ENCODE results near the gene DYNLT2.
"Not testable (repeated sequence)": the region's sequence is repeated elsewhere in the genome, so short reads cannot be mapped to it uniquely, and the experiment has no call there.

DYNLT2 gene

DNA sequence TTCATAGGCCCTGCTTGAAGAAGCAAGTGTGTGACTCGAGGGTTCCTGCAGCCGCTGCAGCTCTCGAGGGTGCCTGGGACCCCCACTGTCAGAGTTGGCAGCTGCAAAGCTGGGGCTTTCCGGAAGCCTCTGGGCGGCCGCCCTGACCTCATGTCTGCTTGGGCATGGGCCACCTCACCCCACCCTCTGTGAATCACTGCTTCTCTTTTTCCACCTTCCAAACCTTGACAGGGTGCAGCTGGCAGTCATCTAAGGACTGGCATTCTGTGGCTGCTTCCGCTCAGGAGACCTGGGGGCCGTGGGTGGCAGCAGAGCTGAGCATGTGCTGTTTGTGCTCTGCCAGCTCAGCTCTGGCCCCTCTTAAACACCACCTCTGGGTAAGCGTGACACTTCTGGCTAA is 32.0 kb upstream of the DYNLT2 start:
- no peak for DNase-seq

DNA sequence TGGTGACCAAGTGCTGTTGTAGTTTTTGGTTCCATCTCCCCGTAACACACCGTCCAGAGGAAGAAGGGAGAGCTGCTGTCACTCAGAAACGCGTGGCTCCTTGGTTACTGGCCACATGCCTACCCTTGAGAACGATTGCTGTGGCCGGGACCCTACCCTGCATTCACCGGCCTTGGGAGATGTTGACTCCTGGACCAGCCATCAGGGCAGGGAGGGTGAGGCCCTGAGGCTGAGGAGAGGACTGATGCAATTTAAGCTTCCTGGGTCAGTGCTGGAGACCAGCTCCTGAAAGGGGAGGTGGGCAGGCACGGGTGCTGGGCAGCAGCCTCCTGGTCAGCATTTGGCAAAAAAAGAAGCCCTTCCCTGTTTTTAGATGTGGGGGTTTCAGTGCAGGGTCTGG is 31.6 kb upstream of the DYNLT2 start:
- DNase-seq: no peak

DNA sequence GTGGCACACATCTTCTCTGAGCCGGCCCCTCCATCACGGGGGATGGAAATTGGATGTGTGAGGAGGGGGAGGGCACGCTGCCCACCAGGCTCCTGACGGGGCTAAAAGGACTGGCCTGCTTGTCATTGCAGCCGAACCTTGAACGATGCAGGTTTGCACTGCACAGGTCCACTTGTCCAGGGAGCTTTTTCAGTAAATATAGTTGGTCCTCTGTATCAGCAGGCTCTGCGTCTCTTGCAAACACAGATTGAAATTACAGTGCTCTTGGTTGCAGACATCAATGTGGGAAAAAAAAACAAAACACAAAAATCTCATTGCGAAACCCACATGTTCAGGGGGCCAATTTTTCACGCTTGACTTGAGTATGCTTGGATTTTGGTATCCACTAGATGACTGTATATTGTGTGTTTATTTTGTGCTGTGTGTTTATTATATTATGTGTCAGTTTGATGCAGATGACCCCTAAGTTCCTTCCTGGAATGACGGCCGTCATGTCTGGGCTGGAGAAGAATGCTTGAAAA is 29.3 kb upstream of the DYNLT2 start:
- no peak for DNase-seq

DNA sequence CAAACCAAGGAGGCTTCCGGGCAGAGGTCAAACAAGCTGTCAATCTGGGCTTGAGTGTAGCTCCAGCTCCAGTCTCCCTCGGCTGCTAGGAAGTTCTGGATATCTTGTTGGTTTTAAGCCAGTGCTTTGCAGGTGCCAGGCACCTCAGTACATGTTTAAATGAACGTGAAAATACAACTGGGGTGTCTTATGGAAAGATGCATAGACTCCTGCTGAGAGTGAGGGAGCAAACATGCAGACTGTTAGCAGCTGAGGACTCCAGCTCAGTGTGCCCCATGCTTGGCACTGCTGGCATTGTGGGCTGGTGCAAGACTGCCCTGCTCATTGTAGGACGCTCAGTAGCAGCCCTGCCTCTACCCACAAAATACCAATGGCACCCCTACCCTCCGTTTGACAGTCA is 28.5 kb upstream of the DYNLT2 start:
- DNase-seq: no peak

DNA sequence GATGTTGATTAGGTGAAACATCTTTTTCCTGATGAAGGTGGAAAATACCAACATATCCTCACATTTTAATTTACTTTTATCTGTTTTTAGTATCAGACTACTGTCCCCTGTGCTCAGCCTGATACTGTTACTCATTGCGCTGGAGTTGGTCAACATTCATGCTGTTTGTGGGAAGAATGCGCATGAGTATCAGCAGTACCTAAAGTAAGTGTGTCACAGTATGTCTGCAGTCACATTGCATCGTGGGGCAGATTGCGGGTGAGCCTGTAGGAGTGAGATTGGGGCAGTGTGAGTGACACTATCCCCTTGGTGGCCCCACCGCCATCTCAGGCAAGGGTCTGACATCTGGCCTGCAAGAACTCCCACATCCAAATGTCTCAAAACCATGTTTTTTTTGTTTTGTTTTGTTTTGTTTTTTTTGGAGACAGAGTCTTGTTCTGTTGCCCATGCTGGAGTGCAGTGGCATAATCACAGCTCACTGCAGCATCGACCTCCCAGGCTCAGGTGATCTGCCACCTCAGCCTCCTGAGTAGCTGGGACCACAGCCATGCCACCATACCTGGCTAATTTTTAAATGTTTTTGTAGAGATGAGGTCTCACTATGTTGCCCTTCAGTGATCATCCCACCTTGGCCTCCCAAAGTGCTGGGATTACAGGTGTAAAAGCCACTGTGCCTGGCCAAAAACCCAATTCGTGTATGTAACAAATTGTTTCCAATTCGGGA is 27.9 kb upstream of the DYNLT2 start:
- DNase-seq: no peak

DNA sequence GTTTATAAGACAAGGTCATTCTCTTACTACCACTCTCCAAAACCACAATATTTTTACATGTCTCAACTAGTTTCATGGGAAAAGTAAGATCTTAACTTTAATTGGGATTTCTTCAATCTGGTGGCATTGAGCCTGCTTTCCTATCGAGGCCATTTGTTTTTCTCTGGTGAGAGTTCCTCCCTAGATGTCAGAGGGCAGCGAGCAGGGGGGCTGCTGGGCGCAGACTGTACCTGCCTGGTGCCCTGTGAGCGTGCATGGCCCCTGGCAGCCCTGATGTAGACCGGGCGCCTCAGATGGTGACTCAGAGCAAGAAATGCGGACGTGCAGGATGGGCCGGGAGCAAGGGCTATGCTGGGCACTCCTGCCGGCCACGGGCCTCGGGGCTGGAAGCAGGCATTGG is 27.3 kb upstream of the DYNLT2 start:
- no peak for DNase-seq

DNA sequence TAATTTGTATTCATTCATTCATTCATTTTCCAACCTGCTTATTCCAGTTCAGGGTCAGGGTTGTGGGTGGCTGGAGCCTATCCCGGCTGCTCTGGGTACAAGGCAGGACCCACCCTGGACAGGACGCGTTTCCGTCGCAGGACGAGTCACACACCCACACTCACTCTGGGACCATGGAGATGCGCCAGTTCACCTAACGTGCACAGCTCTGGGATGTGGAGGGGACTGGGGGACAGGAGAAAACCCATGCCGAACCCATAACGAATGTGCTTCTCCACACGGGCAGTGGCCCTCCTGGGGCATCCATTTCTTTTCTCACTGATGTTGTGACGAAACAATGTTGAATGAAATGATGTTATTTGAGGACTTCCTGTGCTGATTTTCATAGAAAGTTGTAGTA is 26.5 kb upstream of the DYNLT2 start:
- no peak for DNase-seq

DNA sequence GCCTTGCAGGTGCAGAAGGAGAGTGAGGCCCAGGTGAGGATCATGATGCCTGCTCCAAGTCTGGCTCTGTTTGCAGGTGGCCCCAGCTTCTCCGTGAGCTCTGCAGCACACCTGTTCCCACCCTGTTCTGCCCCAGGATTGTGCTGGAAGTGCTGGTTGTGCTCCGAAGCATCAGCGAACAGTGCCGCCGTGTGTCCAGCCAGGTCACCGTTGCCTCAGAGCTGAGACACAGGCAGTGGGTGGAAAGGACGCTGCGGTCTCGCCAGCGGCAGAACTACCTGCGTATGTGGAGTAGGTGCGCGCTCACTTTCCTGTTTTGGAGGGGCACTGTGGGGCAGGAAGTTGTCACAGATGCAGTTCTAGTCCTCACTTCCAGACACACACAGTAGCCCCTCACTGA is 25.0 kb upstream of the DYNLT2 start:
- no peak for DNase-seq

DNA sequence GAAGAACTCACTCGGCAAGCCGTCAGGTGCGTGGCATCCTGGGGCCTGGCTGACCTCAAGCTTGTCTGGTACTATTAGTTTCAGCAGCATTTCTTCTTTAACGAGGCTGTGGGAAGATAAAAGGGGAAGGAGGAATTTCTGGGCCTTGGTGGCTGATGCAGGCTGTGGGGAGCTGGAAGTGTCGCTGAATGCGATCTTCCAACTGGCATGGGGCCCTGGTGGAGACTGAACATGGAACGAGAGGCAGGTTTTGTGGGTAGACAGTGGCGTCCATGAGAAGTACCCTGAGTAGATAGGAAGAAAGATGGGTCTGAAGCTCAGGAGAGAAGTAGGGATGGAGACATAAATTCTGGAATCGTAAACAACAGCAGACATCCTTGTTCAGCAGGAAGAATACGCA is 23.9 kb upstream of the DYNLT2 start:
- no peak for DNase-seq

DNA sequence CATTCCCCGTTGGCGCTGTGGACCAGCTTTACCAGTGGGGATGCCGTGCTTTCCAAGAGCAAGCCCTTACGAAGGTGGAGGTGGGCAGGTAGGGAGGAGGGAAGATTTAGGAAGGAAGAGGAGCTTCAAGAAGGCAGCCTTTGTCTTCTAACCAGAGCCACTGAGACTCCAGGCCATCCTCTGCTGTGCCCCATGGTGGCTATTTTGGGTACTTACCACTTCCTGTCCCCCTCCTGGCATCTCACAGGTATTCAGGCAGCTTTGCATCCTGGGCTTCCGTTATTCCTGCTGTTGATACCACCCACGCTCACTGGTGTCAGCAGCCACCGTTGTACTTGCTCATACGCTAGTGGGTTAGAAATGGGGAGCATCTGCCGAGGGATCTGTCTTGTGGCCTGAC is 23.0 kb upstream of the DYNLT2 start:
- DNase-seq: no peak

DNA sequence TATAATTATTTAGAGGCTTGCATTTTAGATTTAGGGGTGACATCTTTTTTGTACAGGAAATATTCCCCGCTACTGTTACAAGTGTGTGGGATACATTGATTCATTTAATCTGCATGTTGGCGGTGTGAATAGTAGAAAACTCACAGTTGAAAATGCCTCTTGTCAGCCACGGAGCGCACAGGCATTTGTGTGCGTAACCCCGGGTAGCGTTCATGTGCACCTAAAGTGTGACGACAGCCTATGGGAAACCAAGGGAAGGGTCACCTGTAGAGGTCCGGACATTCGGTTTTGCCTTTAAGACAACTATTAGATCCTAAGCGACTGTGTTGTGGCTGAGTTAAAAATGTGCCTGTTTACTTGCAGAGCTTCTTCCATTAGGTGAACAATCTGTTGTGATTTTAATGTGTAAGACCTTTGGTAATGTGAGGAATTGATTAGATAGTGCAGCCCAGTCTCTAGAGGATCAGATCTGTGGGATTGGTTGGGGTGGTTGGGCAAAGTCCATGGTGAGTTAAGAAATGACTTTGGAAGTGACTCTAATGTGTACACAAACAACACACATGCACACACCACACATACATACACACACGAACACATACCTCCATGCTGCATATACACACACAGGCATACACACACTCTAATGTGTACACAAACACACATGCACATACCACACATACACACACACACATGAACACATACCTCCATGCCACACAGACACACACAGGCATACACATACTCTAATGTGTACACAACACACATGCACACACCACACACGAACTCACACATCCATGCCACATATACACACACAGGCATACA is 15.8 kb upstream of the DYNLT2 start:
- DNase-seq: no peak

DNA sequence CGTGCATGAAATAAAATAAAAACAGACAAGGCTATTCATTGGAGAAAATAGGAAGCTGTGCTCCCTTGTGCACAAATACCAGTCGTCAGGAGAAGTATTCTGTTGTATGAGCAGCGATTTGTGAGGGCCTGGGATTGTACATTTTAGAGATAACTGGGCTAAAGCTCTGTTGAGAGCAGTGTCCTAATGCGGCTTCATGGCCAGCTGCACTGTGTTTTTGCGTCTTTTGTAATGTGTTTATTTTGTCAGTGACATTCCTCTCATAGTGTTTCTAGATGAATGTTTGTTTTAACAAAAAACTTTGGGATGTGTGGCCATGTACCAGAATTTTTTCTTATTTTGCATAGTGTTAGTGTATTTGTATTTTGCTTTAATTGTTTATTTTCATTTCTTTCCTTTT is 14.9 kb upstream of the DYNLT2 start:
- DNase-seq: no peak

DNA sequence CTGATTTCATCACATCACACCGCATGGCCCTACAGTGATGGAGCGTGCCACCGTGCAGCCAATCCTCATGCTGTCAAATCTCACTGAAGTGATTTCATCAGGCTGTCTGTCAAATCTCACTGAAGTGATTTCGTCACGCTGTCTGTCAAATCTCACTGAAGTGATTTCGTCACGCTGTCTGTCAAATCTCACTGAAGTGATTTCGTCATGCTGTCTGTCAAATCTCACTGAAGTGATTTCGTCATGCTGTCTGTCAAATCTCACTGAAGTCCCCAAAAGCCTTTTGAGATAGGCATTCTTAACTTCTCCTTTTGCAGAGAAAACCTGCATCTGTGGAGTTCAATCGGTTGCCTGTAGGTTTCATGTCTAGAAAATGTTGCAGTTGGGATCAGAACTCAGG is 14.4 kb upstream of the DYNLT2 start:
- DNase-seq: not testable (repeated sequence)

DNA sequence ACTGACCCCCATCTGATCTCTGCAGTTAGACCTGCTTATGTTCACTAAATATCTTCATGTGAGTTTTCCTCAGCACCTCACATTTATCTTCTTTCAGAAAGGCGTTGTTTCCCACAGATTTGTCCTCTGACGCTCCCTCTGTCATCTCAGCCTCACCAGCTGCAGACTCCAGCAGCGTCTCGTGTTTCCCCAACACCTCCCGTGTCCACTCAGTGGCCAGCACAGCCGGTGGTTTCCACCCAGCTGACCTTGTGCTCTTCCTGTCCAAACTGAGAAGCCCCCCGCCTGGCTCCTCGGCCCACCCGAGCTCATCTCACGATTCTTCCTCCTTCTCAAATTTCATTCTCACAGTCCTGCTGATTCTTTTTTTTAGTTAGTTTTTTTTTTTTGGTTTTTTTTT is 12.5 kb upstream of the DYNLT2 start:
- no peak for DNase-seq

DNA sequence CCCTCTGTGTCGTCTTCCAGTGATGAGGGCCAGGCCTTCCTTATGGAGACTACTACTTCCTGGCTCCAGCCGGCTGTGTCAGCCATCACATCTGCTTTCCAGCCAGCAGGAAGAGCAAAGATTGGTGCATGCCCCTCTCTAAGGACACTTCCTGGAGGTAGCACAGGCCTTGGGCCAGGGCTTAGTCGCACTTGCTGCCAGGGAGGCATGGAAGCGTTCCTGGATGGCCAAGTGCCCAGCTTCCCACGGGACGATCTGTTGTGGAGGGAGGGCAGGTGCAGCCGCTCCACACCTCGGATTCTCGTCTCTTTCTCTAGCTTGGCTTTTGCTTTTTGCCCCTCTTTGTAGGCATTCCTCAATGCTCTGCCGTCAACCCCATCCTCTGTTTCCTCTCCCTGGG is 11.9 kb upstream of the DYNLT2 start:
- DNase-seq: no peak

DNA sequence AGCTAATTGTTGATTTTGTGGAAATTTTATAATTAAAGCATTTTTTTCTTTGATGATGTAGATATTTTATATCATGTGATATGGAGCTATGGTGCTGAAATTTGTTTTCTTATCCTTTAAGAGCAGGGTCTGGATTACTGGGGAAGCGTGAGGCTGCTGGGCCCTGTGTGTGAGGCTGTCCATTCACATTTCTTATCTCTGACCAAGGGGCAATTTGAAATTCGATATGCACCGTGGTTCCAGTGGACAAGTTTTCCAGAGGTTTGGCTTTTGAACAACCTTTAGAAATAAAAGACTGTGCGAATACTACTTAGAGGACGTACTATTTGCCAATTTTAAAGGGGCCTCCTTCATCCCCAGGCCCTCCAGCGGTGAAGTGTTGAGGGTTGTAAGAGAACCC is 3.8 kb upstream of the DYNLT2 start:
- no peak for DNase-seq

DNA sequence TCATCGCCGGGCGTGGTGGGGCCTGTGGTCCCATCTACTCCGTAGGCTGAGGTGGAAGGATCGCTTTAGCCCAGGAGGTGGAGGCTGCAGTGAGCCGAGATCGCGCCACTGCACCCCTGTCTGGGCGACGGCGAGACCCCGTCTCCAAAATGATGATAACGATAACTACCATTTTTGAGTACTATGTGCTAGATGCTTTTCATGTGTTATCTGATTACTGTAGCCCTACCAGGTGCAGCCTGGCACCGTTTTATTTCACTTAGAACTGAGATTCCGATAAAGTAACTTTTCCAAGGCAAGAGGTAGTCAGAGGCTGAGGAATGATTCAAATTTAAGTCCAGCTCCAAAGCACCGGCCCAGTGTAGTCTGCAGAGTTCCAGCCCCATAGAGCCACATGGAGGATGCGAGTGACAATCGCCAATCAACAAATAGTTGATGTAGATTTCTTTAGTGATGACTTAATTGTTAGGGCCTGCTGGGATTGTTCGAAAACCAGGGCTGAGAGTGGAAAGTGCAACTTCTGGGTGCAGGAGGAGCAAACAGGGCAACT is 777 bp upstream of the DYNLT2 start:
- no peak for DNase-seq

DNA sequence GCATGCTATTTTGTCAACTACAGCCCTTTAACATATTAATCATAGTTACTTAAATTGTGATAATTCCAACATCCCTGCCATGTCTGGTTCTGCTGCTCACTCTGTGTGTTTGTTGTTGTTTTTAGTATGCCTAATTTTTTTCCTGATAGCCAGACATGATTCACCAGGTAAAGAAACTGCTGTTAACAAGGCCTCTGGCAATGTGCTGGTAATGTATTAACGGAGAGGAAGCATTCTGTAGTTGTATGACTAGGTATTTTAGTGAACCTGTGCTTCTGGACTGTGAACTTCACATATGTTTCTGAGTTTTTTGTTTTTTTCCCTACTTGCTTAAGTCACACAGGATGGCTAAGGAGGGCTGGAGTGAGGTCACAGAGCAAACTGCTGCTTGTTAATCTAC is 4.8 kb downstream of the DYNLT2 start:
- DNase-seq: no peak

DNA sequence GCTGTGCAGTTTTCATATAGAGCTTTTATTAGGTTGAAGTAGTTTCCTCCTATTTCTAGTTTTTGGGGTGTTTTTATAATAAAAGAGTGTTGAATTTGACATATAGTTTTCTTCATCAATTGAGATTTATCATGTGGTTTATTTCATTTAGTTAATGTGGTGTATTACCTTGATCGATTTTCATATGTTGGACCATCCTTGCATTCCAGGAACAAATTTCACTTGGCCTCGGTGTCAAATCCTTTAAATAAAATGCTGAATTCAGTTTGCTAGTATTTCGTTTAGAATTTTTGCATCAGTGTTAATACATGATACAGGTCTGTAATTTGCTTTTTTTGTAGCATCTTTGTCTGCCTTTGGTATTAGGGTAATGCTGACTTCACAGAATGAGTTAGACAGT is 6.0 kb downstream of the DYNLT2 start:
- no peak for DNase-seq

DNA sequence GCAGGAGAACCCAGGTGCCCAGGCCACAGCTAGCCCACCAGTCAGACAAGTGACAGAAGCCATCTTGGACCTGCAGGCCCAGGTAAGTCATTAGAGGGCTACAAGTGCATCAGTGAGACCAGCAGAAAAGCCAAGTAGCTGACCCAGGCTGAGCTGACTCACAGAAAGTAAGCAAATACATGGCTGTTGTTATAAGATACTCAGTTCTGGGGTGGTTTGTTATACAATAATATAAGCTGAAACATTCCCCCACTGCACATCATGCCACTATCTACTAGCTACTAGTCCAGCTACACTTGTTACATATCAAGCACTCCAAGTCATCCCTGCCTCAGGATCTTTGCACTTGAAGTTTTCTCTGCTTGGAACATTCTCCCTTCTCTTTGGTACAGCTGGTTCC is 10.0 kb downstream of the DYNLT2 start:
- no peak for DNase-seq

DNA sequence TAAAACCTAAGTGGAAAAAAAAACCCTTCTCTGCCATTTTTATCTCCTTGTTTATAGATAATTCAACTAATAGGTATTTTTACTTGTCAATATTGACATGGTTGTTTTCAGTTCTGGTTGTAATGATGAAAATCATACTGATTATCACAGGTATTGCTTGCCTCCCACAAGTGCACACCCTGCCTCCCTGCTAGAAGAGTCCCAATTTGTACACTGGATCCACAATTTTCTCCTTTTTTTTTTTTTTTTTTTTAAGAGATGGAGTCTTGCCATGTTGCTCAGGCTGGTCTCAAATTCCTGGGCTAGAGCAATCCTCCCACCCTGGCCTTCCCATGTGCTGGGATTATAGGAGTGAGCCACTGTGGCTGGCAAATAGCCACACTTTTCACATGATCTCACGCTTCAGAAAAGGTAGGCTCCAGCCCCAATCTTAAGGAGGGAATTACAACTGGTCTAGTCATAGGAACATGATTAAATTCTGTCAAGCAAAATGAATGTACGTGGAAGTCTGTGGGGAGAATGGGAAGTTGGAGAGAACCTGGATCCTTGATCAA is 12.3 kb downstream of the DYNLT2 start:
- DNase-seq: no peak

DNA sequence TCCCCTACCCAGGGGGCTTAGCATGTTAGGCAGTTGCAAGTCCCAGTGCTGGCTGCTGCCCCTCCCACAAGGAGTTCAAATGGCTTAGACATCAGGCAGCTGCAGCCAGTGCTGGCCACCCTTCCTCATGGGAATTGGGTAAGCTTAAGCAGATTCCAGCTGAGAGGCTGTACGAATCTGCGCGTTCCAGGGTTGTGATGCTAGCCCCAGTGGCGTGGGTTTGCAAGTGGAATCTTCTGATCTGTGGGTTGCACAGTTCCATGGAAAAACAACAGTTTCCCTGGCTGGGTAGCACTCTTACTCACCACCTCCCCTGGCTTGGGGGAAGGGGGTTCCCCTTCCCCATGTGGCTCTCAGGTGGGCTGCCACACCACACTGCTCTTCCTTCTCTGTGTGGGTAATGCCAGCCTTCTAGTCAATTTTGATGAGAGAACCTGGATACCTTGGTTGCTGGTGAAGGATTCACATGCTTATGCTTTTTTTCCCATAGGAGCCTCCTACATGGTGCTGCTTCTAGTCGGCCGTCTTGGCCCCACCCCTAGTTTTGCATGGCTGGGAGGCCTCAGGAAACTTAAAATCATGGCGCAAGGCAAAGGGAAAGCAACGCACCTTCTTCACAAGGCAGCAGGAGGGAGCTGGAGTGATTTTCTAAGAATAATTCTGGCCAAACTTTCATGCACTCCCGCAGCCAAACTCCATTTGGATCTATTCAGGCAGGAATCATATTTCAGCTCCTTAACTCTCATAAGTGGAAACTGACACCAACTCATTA is 13.0 kb downstream of the DYNLT2 start:
- DNase-seq: no peak

DNA sequence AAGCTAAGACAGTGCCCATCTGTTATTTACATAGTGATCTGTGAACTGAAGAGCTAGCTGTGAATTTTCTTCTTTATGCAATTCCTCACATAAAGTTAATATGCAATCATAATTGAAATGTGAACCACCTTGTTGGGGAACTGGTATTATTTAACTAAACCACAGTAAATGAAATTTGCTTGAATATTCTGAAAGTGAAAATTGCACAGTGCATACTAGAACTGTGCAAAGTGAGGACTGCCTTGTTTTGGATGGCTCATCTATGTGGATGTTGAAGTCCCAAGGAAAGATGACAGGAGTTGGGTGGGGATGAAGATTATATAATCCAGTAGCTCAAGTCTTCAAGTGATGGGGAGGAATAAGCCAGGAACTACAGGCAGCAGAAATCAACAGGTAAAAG is 21.4 kb downstream of the DYNLT2 start:
- DNase-seq: no peak
